SK-N-SH (cell line): ENCODE measurements around the gene SLC16A11. TPM values are rescaled to one million over a fixed set of nuclear protein-coding genes. Genes with fewer than 3 reads are reported as not detected.

ENCODE experiments used
- CTCF ChIA-PET: fragments of 300-600, 350-600 bp; formaldehyde crosslinking; extraction: SDS; loops from one replicate; lab custom pipeline; 2021; lab: Yijun Ruan, JAX
- POLR2A ChIA-PET: fragments of 350-600 bp; sonication (Branson Sonifier 250); formaldehyde crosslinking; extraction: SDS; loops from one replicate; lab custom pipeline; 2020; ENCODE audit warnings: antibody characterized with exemption, inconsistent platforms; lab: Yijun Ruan, JAX
- DNase-seq: peaks from one replicate; pipeline ENCODE4 v3.0.0; 2012
- H2AFZ ChIP-seq: fragments of 200-600 bp; sonication (generic); 2 replicates; pipeline ENCODE4 v1.8.1; 2016; ENCODE audit warnings: antibody characterized with exemption, mild to moderate bottlenecking, low read depth
- H3F3A ChIP-seq: fragments of 200-600 bp; sonication (generic); replicated peaks from 2 replicates; pipeline ENCODE3; 2016; ENCODE audit warnings: antibody characterized with exemption, mild to moderate bottlenecking; ENCODE audit not compliant: insufficient read depth
- H3K27ac ChIP-seq, 2 experiments: fragments of 200-500 bp in 1 of 2; fragments of 200-600 bp in 1 of 2; sonication (Bioruptor generic) in 1 of 2; sonication (generic), shearing (Covaris generic) in 1 of 2; 2 replicates each; pipeline versions ENCODE4 v1.5.1 to v1.6.1; 2014 to 2016; ENCODE audit warnings: low read depth in 2 of 2, inconsistent platforms in 1 of 2, low read length in 1 of 2, mild to moderate bottlenecking in 1 of 2, mixed read lengths in 1 of 2
- H3K27me3 ChIP-seq: fragments of 200-600 bp; sonication (generic), shearing (Covaris generic); 2 replicates; pipeline ENCODE4 v1.6.1; 2016; ENCODE audit warnings: mixed run types; ENCODE audit not compliant: insufficient read depth
- H3K36me3 ChIP-seq, 2 experiments: fragments of 200-500 bp in 1 of 2; fragments of 200-600 bp in 1 of 2; sonication (Bioruptor generic) in 1 of 2; sonication (generic) in 1 of 2; replicated peaks in 1 of 2; 2 replicates each; pipeline versions ENCODE3 to v1.5.1; 2014 to 2016; ENCODE audit warnings: low read length in 1 of 2, mild to moderate bottlenecking in 1 of 2; ENCODE audit not compliant: insufficient read depth in 2 of 2, control insufficient read depth in 1 of 2
- H3K4me1 ChIP-seq, 2 experiments: fragments of 200-500 bp in 1 of 2; fragments of 200-600 bp in 1 of 2; sonication (Bioruptor generic) in 1 of 2; sonication (generic), shearing (Covaris generic) in 1 of 2; 2 replicates each; pipeline versions ENCODE4 v1.5.1 to v1.6.1; 2014 to 2016; ENCODE audit warnings: low read depth in 1 of 2, low read length in 1 of 2, mixed run types in 1 of 2; ENCODE audit not compliant: insufficient read depth in 2 of 2, control insufficient read depth in 1 of 2
- H3K4me2 ChIP-seq: fragments of 200-600 bp; sonication (generic), shearing (Covaris generic); 2 replicates; pipeline ENCODE4 v1.6.1; 2017; ENCODE audit warnings: mixed run types
- H3K4me3 ChIP-seq, 2 experiments: fragments of 200-500 bp in 1 of 2; fragments of 200-600 bp in 1 of 2; sonication (Bioruptor generic) in 1 of 2; sonication (generic), shearing (Covaris generic) in 1 of 2; 2 replicates each; pipeline versions ENCODE4 v1.5.1 to v1.8.1; 2014 to 2016; ENCODE audit warnings: low read depth in 2 of 2, inconsistent platforms in 1 of 2, low read length in 1 of 2, mild to moderate bottlenecking in 1 of 2, mixed read lengths in 1 of 2, moderate library complexity in 1 of 2
- H3K79me2 ChIP-seq: fragments of 200-600 bp; sonication (generic); 2 replicates; pipeline ENCODE4 v1.8.1; 2017; ENCODE audit warnings: mild to moderate bottlenecking; ENCODE audit not compliant: insufficient read depth
- H3K9ac ChIP-seq: fragments of 200-600 bp; sonication (generic); 2 replicates; pipeline ENCODE4 v1.6.1; 2017; ENCODE audit warnings: mixed run types
- H3K9me2 ChIP-seq: fragments of 200-600 bp; sonication (generic); 2 replicates; pipeline ENCODE4 v1.6.1; 2017; ENCODE audit warnings: mixed run types
- H3K9me3 ChIP-seq: fragments of 200-600 bp; sonication (generic); 2 replicates; pipeline ENCODE4 v1.6.1; 2017; ENCODE audit warnings: mixed run types, mild to moderate bottlenecking, moderate library complexity
- H4K20me1 ChIP-seq: fragments of 200-600 bp; sonication (generic); 2 replicates; pipeline ENCODE4 v1.6.1; 2017; ENCODE audit warnings: mild to moderate bottlenecking, mixed run types; ENCODE audit not compliant: insufficient read depth
- EP300 ChIP-seq, 2 experiments: IDR thresholded peaks; 2 replicates each; pipeline versions ENCODE4 v1.4.0 to v1.6.1; 2012; ENCODE audit warnings: borderline replicate concordance in 1 of 2, low read depth in 1 of 2, low read length in 1 of 2
- EZH2phosphoT487 ChIP-seq: fragments of 200-600 bp; sonication (generic); IDR thresholded peaks from 2 replicates; pipeline ENCODE4 v1.6.1; 2017; ENCODE audit warnings: low read depth, mixed run types, mild to moderate bottlenecking, antibody characterized with exemption, moderate library complexity, borderline replicate concordance
- FOXJ3 ChIP-seq: sonication (generic); formaldehyde crosslinking; IDR thresholded peaks from 2 replicates; pipeline ENCODE4 v1.5.1; 2020; ENCODE audit warnings: mild to moderate bottlenecking, missing genetic modification reagents
- FOXM1 ChIP-seq: IDR thresholded peaks from 2 replicates; pipeline ENCODE4 v1.4.0; 2012; ENCODE audit warnings: low read depth, mild to moderate bottlenecking
- GATA2 ChIP-seq: sonication (generic); formaldehyde crosslinking; IDR thresholded peaks from 2 replicates; pipeline ENCODE4 v1.5.0; 2020; ENCODE audit warnings: mild to moderate bottlenecking, missing genetic modification reagents
- NRF1 ChIP-seq: IDR thresholded peaks from 2 replicates; pipeline ENCODE4 v1.6.1; 2012; ENCODE audit warnings: low read depth, mild to moderate bottlenecking, low read length
- PBX3 ChIP-seq: IDR thresholded peaks from 2 replicates; pipeline ENCODE4; 2012
- RAD21 ChIP-seq: IDR thresholded peaks from 2 replicates; pipeline ENCODE4 v1.6.1; 2012; ENCODE audit warnings: mild to moderate bottlenecking, low read length
- RCOR1 ChIP-seq: fragments of 150-350 bp; IDR thresholded peaks from 2 replicates; pipeline ENCODE4 v1.6.1; 2017; ENCODE audit warnings: antibody characterized with exemption, low read length
- RXRA ChIP-seq: IDR thresholded peaks from 2 replicates; pipeline ENCODE4 v1.4.0; 2012; ENCODE audit warnings: low read depth, mild to moderate bottlenecking, borderline replicate concordance
- SIN3A ChIP-seq: IDR thresholded peaks from 2 replicates; pipeline ENCODE4 v1.6.1; 2012; ENCODE audit warnings: low read depth, mild to moderate bottlenecking, low read length, moderate library complexity, borderline replicate concordance
- SMC3 ChIP-seq: IDR thresholded peaks from 2 replicates; pipeline ENCODE4 v1.6.1; 2012; ENCODE audit warnings: low read depth, low read length, improper control_type of control experiment
- TAF1 ChIP-seq: IDR thresholded peaks from 2 replicates; pipeline ENCODE4 v1.6.1; 2012; ENCODE audit warnings: low read depth, mild to moderate bottlenecking, low read length, moderate library complexity, borderline replicate concordance
- TEAD4 ChIP-seq: IDR thresholded peaks from 2 replicates; pipeline ENCODE4 v1.4.0; 2012; ENCODE audit warnings: mild to moderate bottlenecking, borderline replicate concordance; ENCODE audit not compliant: insufficient read depth
- USF2 ChIP-seq: fragments of 150-350 bp; IDR thresholded peaks from 2 replicates; pipeline ENCODE4 v1.6.1; 2017; ENCODE audit warnings: antibody characterized with exemption, low read length, low read depth, borderline replicate concordance
- YY1 ChIP-seq: IDR thresholded peaks from 2 replicates; pipeline ENCODE4 v1.4.0; 2012; ENCODE audit warnings: low read depth, mild to moderate bottlenecking
- WGBS: methylation state at CpG from one replicate; pipeline ENCODE4 v1.1.6; 2017; ENCODE audit warnings: low lambda C conversion rate; 5-methylcytosine and 5-hydroxymethylcytosine counted together
- polyA plus RNA-seq, 3 experiments: library from polyadenylated mRNA; depleted of rRNA; stranded (reverse); fragments of >200 nt; gene quantifications; 2 replicates each; pipeline ENCODE4 v1.2.3, GENCODE V29; 2012
- TF ChIP-seq, protein P1 (sequence below): fragments of 200-600 bp; sonication (generic); IDR thresholded peaks from 2 replicates; pipeline ENCODE4 v1.6.1; 2017; ENCODE audit warnings: antibody characterized with exemption, mild to moderate bottlenecking, moderate library complexity
- TF ChIP-seq, protein P2 (sequence below): IDR thresholded peaks from 2 replicates; pipeline ENCODE4 v1.4.0; 2012; ENCODE audit warnings: low read depth

Gene SLC16A11
- polyA plus RNA-seq, 1 of the 3 experiments (the other 2 are of a cell fraction), result 0.12 TPM

DNA sequence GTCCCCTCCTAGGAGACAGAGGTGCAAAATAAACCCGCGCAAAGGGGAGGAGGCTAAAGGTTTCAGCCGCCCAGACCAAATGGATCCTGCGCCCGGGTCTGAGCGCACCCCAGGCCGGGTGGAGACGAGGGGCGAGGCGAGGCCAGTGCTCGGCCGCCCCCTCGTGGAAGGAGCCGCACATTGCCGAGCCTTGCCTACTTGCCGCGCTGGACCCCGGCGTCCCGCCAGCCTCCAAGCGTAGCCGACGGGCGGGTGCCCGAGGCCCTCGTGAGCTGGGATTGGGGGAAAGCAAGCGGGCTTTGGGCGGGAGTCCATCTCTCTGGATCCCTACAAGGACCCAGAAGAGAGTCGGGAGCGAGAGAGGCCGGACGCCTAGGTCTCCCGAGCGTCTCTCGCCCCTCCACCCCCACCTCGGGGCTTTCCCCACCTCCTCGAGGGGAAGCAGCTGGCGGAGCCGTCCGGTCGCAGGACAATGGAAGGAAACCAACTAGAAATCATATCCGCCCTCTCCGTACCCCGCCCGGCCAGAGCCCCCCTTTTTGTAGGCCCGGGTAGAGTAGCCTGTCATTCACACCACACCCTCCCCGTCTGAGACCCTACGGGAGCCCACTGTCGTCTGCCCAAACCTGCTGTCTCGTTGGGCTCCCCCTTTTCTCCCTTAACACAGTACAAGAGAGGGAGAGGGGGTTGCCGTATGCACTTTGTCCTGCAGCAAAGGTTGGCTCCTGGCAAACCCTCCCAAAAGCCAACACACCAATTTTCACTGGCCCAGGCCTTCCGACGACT, 21.7 kb downstream of the SLC16A11 start:
- DNase-seq, result peak; percentile 92
- WGBS, result 44% methylated on average over 27 of the region's 53 CpGs
- Histone ChIP-seq H3K9ac (no peak overlapping the region), H3K9me2 (no peaks in the 10 kb centered on the region), H3F3A (peaks cover 15% of the 10 kb centered on the region), H3K79me2 (no peaks in the 10 kb centered on the region), H3K4me2 (peak overlapping the region; percentile 52; the same call in 1 of the 2 replicates), H2AFZ (peak overlapping the region; percentile 94; the same call in 1 of the 2 replicates), H3K4me1 (peaks cover 5 to 30% of the 10 kb centered on the region in 2 experiments; a peak in 2 of 4 replicates), H3K27ac (no peak overlapping the region), H3K27me3 (no peaks in the 10 kb centered on the region), H4K20me1 (no peaks in the 10 kb centered on the region), H3K36me3 (no peaks in the 10 kb centered on the region), H3K4me3 (peak overlapping the region in 1 of 2 experiments; percentile 47; a peak in 2 of 4 replicates), H3K9me3 (no peaks in the 10 kb centered on the region)
- CTCF ChIA-PET, result interaction anchor here (0.6 to 8.6 kb wide), 26 partner anchors 7 to 1200 kb away, joined by 3 to 64 read pairs (median 6); partner anchors contain the start of genes RNASEK and SLC16A13
- POLR2A ChIA-PET, result no interaction called here
- TF ChIP-seq SMC3, result peak; percentile 72
- no peak for TF ChIP-seq EZH2phosphoT487
- TF ChIP-seq, protein P1, sequence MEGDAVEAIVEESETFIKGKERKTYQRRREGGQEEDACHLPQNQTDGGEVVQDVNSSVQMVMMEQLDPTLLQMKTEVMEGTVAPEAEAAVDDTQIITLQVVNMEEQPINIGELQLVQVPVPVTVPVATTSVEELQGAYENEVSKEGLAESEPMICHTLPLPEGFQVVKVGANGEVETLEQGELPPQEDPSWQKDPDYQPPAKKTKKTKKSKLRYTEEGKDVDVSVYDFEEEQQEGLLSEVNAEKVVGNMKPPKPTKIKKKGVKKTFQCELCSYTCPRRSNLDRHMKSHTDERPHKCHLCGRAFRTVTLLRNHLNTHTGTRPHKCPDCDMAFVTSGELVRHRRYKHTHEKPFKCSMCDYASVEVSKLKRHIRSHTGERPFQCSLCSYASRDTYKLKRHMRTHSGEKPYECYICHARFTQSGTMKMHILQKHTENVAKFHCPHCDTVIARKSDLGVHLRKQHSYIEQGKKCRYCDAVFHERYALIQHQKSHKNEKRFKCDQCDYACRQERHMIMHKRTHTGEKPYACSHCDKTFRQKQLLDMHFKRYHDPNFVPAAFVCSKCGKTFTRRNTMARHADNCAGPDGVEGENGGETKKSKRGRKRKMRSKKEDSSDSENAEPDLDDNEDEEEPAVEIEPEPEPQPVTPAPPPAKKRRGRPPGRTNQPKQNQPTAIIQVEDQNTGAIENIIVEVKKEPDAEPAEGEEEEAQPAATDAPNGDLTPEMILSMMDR, result peak; percentile 81
- TF ChIP-seq RAD21, result peak; percentile 74
- TF ChIP-seq SIN3A, result 0 out of 2 replicates have a peak, but pooled peaks have one; percentile 15

GRCh38 chr17:7020894-7021664, 22.8 kb downstream of the SLC16A11 start:
- Histone ChIP-seq H3K9me3 (no peaks in the 10 kb centered on the region), H3K9me2 (no peaks in the 10 kb centered on the region), H3K27me3 (no peaks in the 10 kb centered on the region), H4K20me1 (no peaks in the 10 kb centered on the region), H3K79me2 (no peaks in the 10 kb centered on the region), H3K4me2 (no peak overlapping the region), H3F3A (peaks cover 15% of the 10 kb centered on the region), H3K36me3 (peaks cover 0 to 7% of the 10 kb centered on the region in 2 experiments), H2AFZ (peak overlapping the region; percentile 94; the same call in 1 of the 2 replicates), H3K4me3 (no peak overlapping the region), H3K4me1 (peaks cover 5 to 30% of the 10 kb centered on the region in 2 experiments; a peak in 2 of 4 replicates), H3K9ac (no peak overlapping the region), H3K27ac (no peak overlapping the region)
- DNase-seq, result no peak
- POLR2A ChIA-PET, result no interaction called here
- WGBS, result 84% methylated on average over 11 of the region's 11 CpGs
- CTCF ChIA-PET, result interaction anchor here (0.6 to 8.6 kb wide), 25 partner anchors 8 to 1486 kb away, joined by 3 to 64 read pairs (median 6); partner anchors contain the start of genes RNASEK and SLC16A13
- TF ChIP-seq PBX3 (no peak), SMC3 (no peak), FOXM1 (no peak), GATA2 (CRISPR knock-in tag) (no peak), USF2 (no peak), YY1 (no peak), RXRA (no peak), FOXJ3 (CRISPR knock-in tag) (no peak), SIN3A (no peak), NRF1 (no peak), TAF1 (no peak), RCOR1 (no peak), EP300 (IDR thresholded peaks at IDR 0.05; ENCODE audit: borderline replicate concordance in 1 of 2, low read depth in 1 of 2, low read length in 1 of 2) (no peak), TEAD4 (no peak)
- TF ChIP-seq, protein P2, sequence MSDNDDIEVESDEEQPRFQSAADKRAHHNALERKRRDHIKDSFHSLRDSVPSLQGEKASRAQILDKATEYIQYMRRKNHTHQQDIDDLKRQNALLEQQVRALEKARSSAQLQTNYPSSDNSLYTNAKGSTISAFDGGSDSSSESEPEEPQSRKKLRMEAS, result no peak
